ENCODE data around the gene EYS. TPM values are rescaled to one million over a fixed set of nuclear protein-coding genes. Genes with fewer than 3 reads are reported as not detected.

EYS gene
- total RNA-seq, 2 donors from 2014 or later, result not detected

- TF ChIP-seq, protein P1, sequence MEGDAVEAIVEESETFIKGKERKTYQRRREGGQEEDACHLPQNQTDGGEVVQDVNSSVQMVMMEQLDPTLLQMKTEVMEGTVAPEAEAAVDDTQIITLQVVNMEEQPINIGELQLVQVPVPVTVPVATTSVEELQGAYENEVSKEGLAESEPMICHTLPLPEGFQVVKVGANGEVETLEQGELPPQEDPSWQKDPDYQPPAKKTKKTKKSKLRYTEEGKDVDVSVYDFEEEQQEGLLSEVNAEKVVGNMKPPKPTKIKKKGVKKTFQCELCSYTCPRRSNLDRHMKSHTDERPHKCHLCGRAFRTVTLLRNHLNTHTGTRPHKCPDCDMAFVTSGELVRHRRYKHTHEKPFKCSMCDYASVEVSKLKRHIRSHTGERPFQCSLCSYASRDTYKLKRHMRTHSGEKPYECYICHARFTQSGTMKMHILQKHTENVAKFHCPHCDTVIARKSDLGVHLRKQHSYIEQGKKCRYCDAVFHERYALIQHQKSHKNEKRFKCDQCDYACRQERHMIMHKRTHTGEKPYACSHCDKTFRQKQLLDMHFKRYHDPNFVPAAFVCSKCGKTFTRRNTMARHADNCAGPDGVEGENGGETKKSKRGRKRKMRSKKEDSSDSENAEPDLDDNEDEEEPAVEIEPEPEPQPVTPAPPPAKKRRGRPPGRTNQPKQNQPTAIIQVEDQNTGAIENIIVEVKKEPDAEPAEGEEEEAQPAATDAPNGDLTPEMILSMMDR (IDR thresholded peaks at IDR 0.05), result no peak
- ATAC-seq (ENCODE audit: insufficient number of reproducible peaks, low FRiP score, low read depth) (no peak), DNase-seq (ENCODE audit: low spot score) (no peak)
- Histone ChIP-seq H3K27me3 (replicated peaks; ENCODE audit: insufficient read depth) (no peaks in the 10 kb centered on the region), H3K4me1 (ENCODE audit: control insufficient read depth in 1 of 2, low read depth in 2 of 2) (no peaks in the 10 kb centered on the region), H3K4me3 (no peak overlapping the region), H3K36me3 (no peaks in the 10 kb centered on the region), H3K9me3 (no peaks in the 10 kb centered on the region), H3K27ac (no peak overlapping the region)
Measured at GRCh38 chr6:64831680-64832079, 875.3 kb downstream of the EYS start.

DNA sequence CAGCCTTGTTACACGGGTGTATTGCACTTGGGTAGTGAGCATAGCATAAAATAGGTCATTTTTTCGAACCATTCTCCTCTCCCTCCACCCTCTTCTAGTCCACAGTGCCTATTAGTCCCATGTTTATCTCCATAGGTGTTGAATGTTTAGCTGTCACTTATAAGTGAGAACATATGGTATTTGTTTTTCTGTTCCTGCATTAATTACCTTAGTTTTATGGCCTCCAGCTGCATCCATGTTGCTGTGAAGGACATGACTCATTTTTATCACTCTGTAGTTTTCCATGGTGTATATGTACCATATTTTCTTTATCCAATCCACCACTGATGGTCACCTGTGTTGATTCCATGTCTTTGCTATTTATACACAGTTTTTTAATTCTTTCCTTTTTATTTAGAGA lies 889.5 kb downstream of the EYS start:
- Histone ChIP-seq H3K4me1 (ENCODE audit: control insufficient read depth in 1 of 2, low read depth in 2 of 2) (no peaks in the 10 kb centered on the region), H3K4me3 (no peak overlapping the region), H3K27me3 (replicated peaks; ENCODE audit: insufficient read depth) (no peaks in the 10 kb centered on the region), H3K9me3 (no peaks in the 10 kb centered on the region), H3K36me3 (no peaks in the 10 kb centered on the region), H3K27ac (no peak overlapping the region)
- ATAC-seq (ENCODE audit: insufficient number of reproducible peaks, low FRiP score, low read depth) (no peak), DNase-seq (ENCODE audit: low spot score) (no peak)
- TF ChIP-seq, protein P1 (IDR thresholded peaks at IDR 0.05), result no peak

DNA sequence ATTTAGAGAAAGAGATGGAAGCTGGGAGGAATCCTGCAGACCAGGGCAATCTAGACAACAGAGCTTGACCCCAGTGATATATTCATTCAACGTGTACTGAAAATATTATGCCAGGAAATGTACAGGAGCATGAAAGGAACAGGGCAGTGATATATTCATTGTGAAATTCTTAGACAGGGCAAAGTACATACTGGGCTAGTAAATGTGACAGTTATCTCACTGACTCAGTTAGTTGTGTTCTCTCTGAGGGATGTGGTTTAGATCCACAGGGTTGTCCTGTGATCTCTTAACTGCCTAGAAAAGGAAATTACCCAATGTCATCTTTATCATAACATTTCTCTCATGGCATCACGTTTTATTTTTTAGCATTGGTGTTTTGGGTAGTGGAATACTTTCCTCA lies 891.3 kb downstream of the EYS start:
- TF ChIP-seq, protein P1 (IDR thresholded peaks at IDR 0.05), result no peak

GRCh38 chr6:64812138-64812537 lies 894.9 kb downstream of the EYS start:
- H3K9me3 ChIP-seq, result no peaks in the 10 kb centered on the region
- TF ChIP-seq, protein P1 (IDR thresholded peaks at IDR 0.05), result no peak
- ATAC-seq (ENCODE audit: insufficient number of reproducible peaks, low FRiP score, low read depth), result no peak

More for the DNA sequence above, 891.3 kb downstream of the EYS start:
- H3K4me3 ChIP-seq, result no peak overlapping the region
- DNase-seq (ENCODE audit: low spot score), result no peak
- H3K9me3 ChIP-seq, result no peaks in the 10 kb centered on the region
- no peaks in the 10 kb centered on the region for H3K36me3 ChIP-seq
- H3K27me3 ChIP-seq (replicated peaks; ENCODE audit: insufficient read depth), result no peaks in the 10 kb centered on the region
- ATAC-seq (ENCODE audit: insufficient number of reproducible peaks, low FRiP score, low read depth), result no peak
- no peak overlapping the region for H3K27ac ChIP-seq
- H3K4me1 ChIP-seq (ENCODE audit: control insufficient read depth in 1 of 2, low read depth in 2 of 2), result no peaks in the 10 kb centered on the region

DNA sequence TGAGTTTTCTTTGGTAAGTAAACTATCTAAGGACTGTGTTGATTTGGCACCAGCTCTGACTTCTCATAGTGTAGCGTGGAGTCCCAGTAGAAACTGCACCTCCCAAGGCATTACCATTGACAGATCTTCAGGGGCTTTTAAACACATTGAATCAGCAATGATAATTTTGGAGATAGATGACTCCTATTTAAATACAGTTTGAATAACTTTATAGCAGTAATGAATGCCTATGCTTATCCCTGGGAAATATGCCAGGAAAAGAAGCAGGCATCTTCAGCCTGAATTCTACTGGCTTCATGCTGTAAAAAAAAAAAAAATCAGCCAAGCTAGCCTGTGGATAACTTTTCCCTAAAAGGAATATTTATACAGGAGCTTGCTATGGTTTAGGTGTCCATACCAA lies 895.9 kb downstream of the EYS start:
- ATAC-seq (ENCODE audit: insufficient number of reproducible peaks, low FRiP score, low read depth) (no peak), DNase-seq (ENCODE audit: low spot score) (no peak)
- Histone ChIP-seq H3K4me1 (ENCODE audit: control insufficient read depth in 1 of 2, low read depth in 2 of 2) (no peaks in the 10 kb centered on the region), H3K27ac (no peak overlapping the region), H3K9me3 (no peaks in the 10 kb centered on the region), H3K36me3 (no peaks in the 10 kb centered on the region), H3K27me3 (replicated peaks; ENCODE audit: insufficient read depth) (no peaks in the 10 kb centered on the region), H3K4me3 (no peak overlapping the region)
- TF ChIP-seq, protein P1 (IDR thresholded peaks at IDR 0.05), result no peak

More at GRCh38 chr6:64812138-64812537, 894.9 kb downstream of the EYS start:
- DNase-seq (ENCODE audit: low spot score), result no peak
- H3K4me1 ChIP-seq (ENCODE audit: control insufficient read depth in 1 of 2, low read depth in 2 of 2), result no peaks in the 10 kb centered on the region
- no peaks in the 10 kb centered on the region for H3K36me3 ChIP-seq
- no peak overlapping the region for H3K27ac ChIP-seq
- H3K27me3 ChIP-seq (replicated peaks; ENCODE audit: insufficient read depth), result no peaks in the 10 kb centered on the region
- H3K4me3 ChIP-seq, result no peak overlapping the region

Data from thoracic aorta (tissue), 2 donors.